Stimulated activated naive CD8-positive, alpha-beta T cell treated with anti-CD3 and anti-CD28 coated beads, Interleukin-15, Interleukin-2, amounts not matched to agents 100 ng/mL and 50 ng/mL, for 24 hours (primary cell): ENCODE measurements around the gene INVS.

Experiments used
- H3K27ac Mint-ChIP-seq: one replicate; pipeline ENCODE4 v1.8.0; 2021; ENCODE audit warnings: mild to moderate bottlenecking, mixed read lengths
- H3K27me3 Mint-ChIP-seq: one replicate; pipeline ENCODE4 v1.8.0; 2021; ENCODE audit warnings: mixed read lengths
- H3K36me3 Mint-ChIP-seq: one replicate; pipeline ENCODE4 v1.8.0; 2021; ENCODE audit warnings: low read depth, mixed read lengths
- H3K4me1 Mint-ChIP-seq: one replicate; pipeline ENCODE4 v1.8.0; 2021; ENCODE audit warnings: low read depth, mixed read lengths
- H3K4me3 Mint-ChIP-seq: one replicate; pipeline ENCODE4 v1.8.0; 2021; ENCODE audit warnings: mild to moderate bottlenecking, mixed read lengths
- H3K9me3 Mint-ChIP-seq: one replicate; pipeline ENCODE4 v1.8.0; 2021; ENCODE audit warnings: mixed read lengths

INVS gene

DNA sequence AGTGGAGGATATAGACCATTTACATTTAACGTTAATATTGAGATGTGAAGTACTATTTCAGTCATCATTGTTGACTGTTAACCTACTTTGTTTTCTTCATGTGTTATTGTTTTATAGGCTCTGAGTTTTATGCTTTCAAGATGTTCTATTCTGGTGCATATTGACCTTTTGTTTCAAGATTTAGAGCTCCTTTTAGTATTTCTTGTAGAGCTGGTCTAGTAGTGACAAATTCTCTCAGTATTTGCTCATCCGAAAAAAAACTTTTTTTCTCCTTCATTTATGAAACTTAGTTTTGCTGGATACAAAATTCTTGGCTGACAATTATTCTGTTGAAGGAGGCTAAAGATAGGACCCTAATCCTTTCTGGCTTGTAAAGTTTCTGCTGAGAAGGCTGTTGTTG lies 91.3 kb downstream of the INVS start:
- Mint-ChIP-seq H3K9me3 (peaks cover 33% of the 10 kb centered on the region), H3K27me3 (no peaks in the 10 kb centered on the region), H3K27ac (no peak overlapping the region), H3K4me3 (no peak overlapping the region), H3K4me1 (no peaks in the 10 kb centered on the region), H3K36me3 (peaks cover 72% of the 10 kb centered on the region)

DNA sequence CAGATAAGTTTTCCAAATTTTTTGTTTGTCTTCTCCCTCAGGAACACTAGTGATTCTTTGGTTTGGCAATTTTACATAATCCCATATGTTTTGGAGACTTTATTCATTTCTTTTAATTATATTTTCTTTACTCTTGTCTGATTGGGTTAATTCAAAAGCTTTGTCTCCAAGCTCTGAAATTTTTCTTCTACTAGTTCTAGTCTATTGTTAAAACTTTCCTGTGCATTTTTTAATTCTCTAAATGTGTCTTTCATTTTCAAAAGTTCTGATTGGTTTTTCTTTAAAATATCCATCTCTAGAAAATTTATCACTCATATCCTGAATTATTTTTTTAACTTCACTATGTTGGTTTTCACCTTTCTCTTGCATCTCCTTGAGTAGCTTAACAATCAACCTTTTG lies 92.2 kb downstream of the INVS start:
- peaks cover 76% of the 10 kb centered on the region for H3K36me3 Mint-ChIP-seq
- H3K27ac Mint-ChIP-seq: no peak overlapping the region
- no peaks in the 10 kb centered on the region for H3K4me1 Mint-ChIP-seq
- no peak overlapping the region for H3K4me3 Mint-ChIP-seq
- peaks cover 33% of the 10 kb centered on the region for H3K9me3 Mint-ChIP-seq
- no peaks in the 10 kb centered on the region for H3K27me3 Mint-ChIP-seq

DNA sequence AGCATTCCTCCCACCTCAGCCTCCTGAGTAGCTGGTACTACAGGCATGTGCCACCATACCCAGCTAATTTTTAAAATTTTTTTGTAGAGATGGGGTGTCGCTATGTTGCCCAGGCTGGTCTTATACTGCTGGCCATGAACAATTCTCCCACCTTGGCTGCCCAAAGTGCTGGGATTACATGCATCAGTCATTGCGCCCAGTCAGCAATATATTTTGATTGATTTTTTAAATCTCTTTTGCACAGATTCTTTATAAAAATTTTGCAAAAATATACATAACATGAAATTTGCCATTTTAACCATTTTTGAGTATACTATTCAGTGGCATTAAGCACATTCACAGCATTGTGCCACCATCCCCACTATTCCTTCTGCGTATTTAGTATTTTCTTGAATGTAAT lies 94.0 kb downstream of the INVS start:
- Mint-ChIP-seq H3K4me3 (no peak overlapping the region), H3K4me1 (no peaks in the 10 kb centered on the region), H3K9me3 (peaks cover 29% of the 10 kb centered on the region), H3K36me3 (peaks cover 70% of the 10 kb centered on the region), H3K27ac (no peak overlapping the region), H3K27me3 (no peaks in the 10 kb centered on the region)

DNA sequence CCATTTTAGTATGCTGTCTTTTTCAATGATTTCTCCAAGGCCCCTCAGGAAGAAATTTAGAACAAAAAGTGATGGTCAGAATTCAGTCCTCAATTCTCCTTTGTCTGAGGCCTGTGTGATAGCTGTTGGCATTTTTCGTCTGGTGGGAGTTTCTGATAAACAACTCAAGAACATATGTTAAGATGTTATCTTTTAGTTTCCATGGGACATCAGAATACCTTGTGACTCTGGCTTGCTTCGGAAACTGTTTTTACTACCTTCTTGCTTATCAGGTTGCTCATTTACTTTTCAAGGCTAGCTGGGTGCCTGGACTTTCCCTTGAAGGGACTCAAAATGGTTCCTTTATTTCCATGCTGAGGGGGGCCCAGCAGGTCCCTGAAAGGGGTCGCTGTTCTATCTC lies 97.2 kb downstream of the INVS start:
- Mint-ChIP-seq H3K4me1 (no peaks in the 10 kb centered on the region), H3K4me3 (no peak overlapping the region), H3K27ac (no peak overlapping the region), H3K27me3 (no peaks in the 10 kb centered on the region), H3K36me3 (peaks cover 55% of the 10 kb centered on the region), H3K9me3 (peaks cover 9% of the 10 kb centered on the region)

DNA sequence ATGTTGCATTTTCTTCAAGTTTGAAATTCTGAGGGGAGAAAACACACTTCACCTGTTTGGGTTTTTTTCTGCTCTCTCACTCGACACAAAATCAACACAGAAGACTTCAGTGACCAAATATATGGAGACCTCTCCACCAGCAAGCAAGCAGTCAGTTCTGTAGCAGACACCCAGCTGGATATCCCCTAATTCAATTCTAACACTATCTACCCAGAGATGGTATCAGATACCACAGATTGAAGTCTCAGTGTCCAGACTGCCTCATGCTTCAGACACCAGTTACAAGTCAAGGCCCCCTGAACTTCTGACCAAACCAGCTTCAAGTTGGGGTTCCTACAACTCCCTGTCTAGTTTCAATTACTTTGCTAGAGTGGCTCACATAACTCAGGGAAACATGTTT lies 97.8 kb downstream of the INVS start:
- H3K9me3 Mint-ChIP-seq: peaks cover 3% of the 10 kb centered on the region
- H3K4me3 Mint-ChIP-seq: no peak overlapping the region
- H3K27me3 Mint-ChIP-seq: no peaks in the 10 kb centered on the region
- H3K36me3 Mint-ChIP-seq: peaks cover 49% of the 10 kb centered on the region
- H3K27ac Mint-ChIP-seq: no peak overlapping the region
- H3K4me1 Mint-ChIP-seq: no peaks in the 10 kb centered on the region

DNA sequence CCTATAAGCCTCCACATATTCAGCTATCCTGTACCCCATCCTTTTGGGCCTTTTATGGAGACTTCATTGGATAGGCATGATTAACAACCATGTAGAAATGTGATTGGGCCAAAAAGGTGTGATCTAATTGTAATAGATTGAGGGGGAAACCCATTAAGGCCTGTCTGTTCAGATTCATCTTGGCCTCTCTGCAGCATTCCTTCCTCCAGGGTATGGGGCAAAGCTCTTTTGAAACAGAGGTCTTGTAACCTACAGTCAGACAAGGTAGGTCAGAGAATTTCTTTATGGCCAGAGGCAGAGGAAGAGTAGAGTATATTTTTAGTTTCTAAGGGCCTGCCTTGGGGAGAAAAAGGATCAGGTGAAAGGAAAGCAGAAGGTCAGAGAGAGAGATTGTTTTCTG lies 98.5 kb downstream of the INVS start:
- Mint-ChIP-seq H3K27me3 (no peaks in the 10 kb centered on the region), H3K9me3 (no peaks in the 10 kb centered on the region), H3K36me3 (peaks cover 47% of the 10 kb centered on the region), H3K4me1 (no peaks in the 10 kb centered on the region), H3K27ac (no peak overlapping the region), H3K4me3 (no peak overlapping the region)

DNA sequence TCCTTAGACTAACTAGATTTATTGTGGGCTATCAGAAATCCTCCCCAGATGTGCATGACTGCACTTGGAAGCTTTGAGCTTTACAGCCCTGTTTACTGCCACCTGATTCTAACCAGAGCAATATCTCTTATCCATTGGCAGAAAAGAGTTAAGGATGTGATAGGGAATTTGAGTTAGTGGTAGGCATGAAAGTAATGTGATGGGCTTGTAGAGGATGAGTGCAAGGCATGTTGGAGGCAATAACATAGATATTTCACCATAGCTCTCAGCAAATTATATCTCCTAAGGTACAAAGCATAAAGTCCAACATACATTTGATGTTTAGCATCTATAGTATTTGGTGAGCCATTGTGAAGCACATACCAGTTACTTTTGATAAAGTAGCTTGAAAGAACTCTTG lies 103.8 kb downstream of the INVS start:
- H3K4me1 Mint-ChIP-seq: no peaks in the 10 kb centered on the region

DNA sequence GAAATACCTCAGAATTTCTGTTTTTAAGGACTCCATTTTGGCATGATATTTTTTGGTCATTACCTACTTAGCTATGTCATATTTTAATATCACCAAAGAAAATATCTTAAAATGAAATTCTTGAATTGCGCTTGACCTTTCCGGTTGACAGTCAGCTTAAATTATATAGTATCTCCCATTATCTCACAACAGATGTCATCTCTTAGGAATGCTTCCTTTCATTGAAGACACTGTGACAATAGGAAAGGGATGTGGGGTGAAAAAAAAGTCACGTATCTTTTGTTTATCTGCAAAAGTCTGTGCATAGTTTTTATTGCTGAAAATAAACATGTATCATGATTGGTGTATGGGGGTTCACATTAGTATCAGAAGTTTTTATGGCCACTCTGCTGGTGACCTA lies 105.8 kb downstream of the INVS start:
- no peaks in the 10 kb centered on the region for H3K9me3 Mint-ChIP-seq
- peaks cover 4% of the 10 kb centered on the region for H3K36me3 Mint-ChIP-seq
- H3K27me3 Mint-ChIP-seq: no peaks in the 10 kb centered on the region
- no peak overlapping the region for H3K27ac Mint-ChIP-seq
- H3K4me3 Mint-ChIP-seq: no peak overlapping the region
- peaks cover 5% of the 10 kb centered on the region for H3K4me1 Mint-ChIP-seq

More for the DNA sequence above, 103.8 kb downstream of the INVS start:
- no peaks in the 10 kb centered on the region for H3K9me3 Mint-ChIP-seq
- H3K4me3 Mint-ChIP-seq: no peak overlapping the region
- H3K27ac Mint-ChIP-seq: no peak overlapping the region
- H3K36me3 Mint-ChIP-seq: peaks cover 13% of the 10 kb centered on the region
- no peaks in the 10 kb centered on the region for H3K27me3 Mint-ChIP-seq

DNA sequence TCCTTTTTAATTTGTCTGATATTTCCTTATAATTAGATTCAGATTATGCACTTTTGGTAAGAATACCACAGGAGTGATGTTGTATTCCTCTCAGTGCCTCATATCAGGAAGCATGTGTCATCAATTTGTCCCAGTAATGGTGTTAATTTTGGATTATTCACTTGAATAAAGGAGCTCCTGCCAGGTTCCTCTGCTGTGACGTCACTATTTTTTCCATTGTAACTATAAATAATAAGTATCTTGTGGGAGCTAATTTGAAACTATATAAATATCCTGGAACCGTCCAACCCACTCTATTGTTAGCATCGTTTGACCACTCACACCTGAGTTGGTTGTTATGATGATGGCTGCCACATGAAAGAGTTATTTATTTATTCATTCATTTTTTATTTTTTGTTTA lies 107.9 kb downstream of the INVS start:
- Mint-ChIP-seq H3K27ac (no peak overlapping the region), H3K4me3 (no peak overlapping the region), H3K4me1 (peaks cover 14% of the 10 kb centered on the region)

DNA sequence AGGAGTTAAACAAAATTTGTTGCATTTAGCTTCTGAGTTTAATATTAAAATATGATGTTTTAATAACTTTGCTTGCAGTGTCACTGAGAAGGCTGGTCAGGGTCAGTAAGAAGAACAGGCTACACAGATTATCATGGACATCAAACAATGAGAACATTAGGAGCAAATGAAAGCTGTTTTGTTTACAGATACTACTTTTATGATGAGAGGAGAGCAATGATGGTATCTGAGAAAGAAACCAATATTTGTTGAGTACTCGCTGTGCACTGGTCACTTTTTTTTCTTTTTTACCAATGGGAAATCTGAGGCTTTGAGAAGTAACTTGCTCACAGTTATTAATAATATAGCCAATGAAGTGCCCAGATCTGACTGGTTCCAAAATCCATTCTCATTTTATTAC lies 109.6 kb downstream of the INVS start:
- Mint-ChIP-seq H3K4me3 (no peak overlapping the region), H3K4me1 (peaks cover 14% of the 10 kb centered on the region), H3K27ac (no peak overlapping the region), H3K36me3 (no peaks in the 10 kb centered on the region), H3K27me3 (no peaks in the 10 kb centered on the region), H3K9me3 (no peaks in the 10 kb centered on the region)

More for the DNA sequence above, 107.9 kb downstream of the INVS start:
- no peaks in the 10 kb centered on the region for H3K36me3 Mint-ChIP-seq
- no peaks in the 10 kb centered on the region for H3K9me3 Mint-ChIP-seq
- H3K27me3 Mint-ChIP-seq: no peaks in the 10 kb centered on the region

DNA sequence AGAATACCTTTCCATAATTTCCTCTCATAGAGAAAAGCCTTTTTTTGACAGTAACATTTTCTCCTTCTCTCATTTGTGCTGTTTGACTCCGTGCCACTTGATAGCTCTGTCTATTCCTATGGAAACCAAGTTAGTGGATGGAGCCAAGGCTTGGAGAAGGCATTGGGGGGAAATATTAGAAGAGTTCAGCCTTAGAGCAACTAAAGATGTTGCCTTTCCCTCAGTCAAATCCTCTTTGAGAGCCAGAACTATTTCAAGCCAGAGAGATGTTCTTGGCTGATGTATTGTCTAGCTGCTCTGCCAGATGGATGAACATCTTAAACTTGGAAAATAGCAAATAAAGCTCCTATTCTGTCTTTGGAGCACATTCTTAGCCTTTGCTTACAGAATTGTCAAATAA lies 112.4 kb downstream of the INVS start:
- Mint-ChIP-seq H3K36me3 (no peaks in the 10 kb centered on the region), H3K27me3 (no peaks in the 10 kb centered on the region), H3K4me1 (peaks cover 14% of the 10 kb centered on the region), H3K27ac (no peak overlapping the region), H3K4me3 (no peak overlapping the region), H3K9me3 (no peaks in the 10 kb centered on the region)

DNA sequence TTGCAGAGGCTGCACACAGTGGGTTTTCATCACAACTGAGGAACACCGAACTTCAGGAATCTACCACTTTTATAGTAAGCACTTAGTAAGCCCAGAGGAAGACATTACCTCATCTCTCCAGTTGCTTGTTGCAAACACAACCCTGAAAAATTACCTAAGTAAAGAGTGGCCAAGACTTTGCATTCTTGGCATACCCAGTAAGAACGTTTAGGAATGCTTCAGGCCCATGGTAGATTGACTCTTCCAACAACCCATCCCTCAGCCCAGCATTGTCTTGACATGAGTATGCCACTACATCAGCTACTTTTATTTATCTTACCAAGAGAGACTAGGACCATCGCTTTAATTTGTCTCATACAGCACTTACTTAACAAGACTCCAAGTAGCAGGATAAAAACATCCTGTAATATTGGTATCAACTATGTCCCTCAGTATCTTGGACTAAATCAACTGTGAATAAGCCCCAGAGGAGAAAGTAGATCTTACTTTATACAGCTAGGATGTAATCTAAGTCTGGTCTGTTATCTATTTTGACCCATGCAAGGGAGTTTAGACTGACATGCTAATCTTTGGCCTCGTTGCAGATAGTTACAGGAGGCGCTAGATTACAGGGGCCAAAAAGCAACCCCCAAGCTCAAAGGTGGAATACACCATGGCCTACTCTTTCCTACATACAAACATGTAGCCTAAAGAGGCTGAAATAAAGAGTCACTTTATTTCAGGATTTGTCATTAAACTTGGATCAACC lies 114.9 kb downstream of the INVS start:
- Mint-ChIP-seq H3K4me3 (no peak overlapping the region), H3K4me1 (peaks cover 11% of the 10 kb centered on the region), H3K27ac (no peak overlapping the region), H3K9me3 (no peaks in the 10 kb centered on the region), H3K36me3 (no peaks in the 10 kb centered on the region), H3K27me3 (no peaks in the 10 kb centered on the region)

DNA sequence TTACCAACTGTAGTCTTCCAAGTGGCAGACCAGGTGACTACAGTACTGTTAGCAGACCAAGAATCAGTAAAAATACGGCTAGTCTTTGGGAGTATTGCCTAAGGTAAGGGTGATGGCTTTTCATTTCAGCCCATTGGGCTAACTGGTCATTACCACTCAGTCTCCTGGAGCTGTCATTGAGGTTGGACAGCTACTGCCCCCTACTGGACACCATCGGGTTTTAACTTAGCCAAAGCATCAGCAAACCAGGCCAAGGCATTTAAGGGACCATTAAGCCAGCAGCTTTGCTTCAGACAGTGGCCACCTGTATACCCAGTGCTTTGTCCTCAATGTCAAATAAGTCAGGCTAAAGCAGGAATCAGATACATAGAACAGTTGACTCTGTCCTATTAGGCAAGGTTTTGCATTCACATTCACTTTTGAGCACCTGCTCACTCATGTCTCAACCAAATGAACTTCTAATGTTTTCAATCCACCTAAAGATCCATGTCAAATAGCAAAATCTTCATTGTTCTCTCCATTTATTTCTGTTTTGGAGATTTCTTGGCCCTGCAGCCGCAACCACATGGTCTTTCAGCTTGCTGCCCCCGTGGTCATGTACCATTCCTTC lies 117.2 kb downstream of the INVS start:
- no peak overlapping the region for H3K4me3 Mint-ChIP-seq
- no peaks in the 10 kb centered on the region for H3K4me1 Mint-ChIP-seq
- H3K27me3 Mint-ChIP-seq: no peaks in the 10 kb centered on the region
- H3K27ac Mint-ChIP-seq: no peak overlapping the region
- H3K36me3 Mint-ChIP-seq: no peaks in the 10 kb centered on the region
- no peaks in the 10 kb centered on the region for H3K9me3 Mint-ChIP-seq

DNA sequence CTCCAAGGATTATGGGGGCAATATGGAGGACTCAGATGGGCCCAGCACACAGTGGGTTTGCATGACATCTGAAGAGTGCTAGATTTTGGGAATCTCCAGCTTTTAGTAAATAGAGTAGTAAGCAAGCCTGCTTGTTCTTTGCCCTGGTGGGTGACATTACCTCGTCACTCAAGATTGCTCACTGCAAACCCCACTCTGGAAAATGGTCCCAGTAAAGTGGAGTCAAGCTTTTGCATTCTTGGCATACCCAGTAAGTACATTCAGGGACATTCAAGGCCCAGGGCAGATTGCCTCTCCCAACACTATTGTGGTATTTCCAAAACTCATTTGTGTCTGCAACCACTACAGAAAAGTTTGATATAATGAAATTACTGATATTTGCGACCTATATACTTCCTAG lies 118.5 kb downstream of the INVS start:
- no peaks in the 10 kb centered on the region for H3K9me3 Mint-ChIP-seq
- no peaks in the 10 kb centered on the region for H3K36me3 Mint-ChIP-seq
- H3K4me3 Mint-ChIP-seq: no peak overlapping the region
- no peaks in the 10 kb centered on the region for H3K27me3 Mint-ChIP-seq
- no peak overlapping the region for H3K27ac Mint-ChIP-seq
- peaks cover 1% of the 10 kb centered on the region for H3K4me1 Mint-ChIP-seq

DNA sequence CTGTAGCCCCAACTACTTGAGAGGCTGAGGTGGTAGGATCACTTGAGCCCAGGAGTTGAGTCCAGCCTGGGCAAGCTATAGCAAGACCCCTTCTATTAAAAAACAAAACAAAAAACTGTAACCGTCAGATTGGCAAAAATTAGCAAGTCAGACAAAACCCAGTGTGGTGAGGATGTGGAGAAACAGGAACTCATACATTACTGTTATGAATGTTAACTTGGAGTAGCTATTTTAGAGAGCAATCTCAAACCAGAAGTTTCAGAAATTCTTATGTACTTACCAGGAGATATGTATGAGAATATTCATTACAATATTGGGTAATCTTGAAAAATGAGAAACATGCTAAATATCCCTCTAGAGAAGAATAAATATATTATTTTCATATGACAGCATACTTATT lies 120.3 kb downstream of the INVS start:
- no peaks in the 10 kb centered on the region for H3K9me3 Mint-ChIP-seq
- no peak overlapping the region for H3K27ac Mint-ChIP-seq
- H3K4me3 Mint-ChIP-seq: no peak overlapping the region
- no peaks in the 10 kb centered on the region for H3K27me3 Mint-ChIP-seq
- no peaks in the 10 kb centered on the region for H3K36me3 Mint-ChIP-seq
- peaks cover 3% of the 10 kb centered on the region for H3K4me1 Mint-ChIP-seq

DNA sequence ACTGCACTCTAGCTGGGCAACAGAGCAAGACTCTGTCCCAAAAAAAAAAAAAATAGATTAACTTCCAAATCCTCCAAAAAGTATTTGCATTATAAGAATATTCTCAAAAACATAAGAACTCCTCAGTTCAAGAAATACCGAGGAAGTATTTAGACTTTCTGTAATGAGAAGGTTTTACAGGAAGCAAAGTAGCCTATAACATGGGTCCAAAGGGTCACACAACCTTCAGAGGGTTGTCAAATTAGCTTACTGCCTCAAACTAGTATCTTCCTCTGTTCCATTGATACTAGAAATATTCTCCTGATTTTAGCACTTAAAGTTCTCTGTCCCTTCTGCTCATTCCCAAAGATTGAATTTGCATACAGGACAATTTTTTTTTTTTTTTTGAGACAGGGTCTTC lies 121.9 kb downstream of the INVS start:
- no peak overlapping the region for H3K27ac Mint-ChIP-seq
- H3K4me3 Mint-ChIP-seq: no peak overlapping the region
- peaks cover 3% of the 10 kb centered on the region for H3K4me1 Mint-ChIP-seq
- H3K9me3 Mint-ChIP-seq: no peaks in the 10 kb centered on the region
- peaks cover 2% of the 10 kb centered on the region for H3K36me3 Mint-ChIP-seq
- no peaks in the 10 kb centered on the region for H3K27me3 Mint-ChIP-seq
